SU-DHL-6 (cell line): ENCODE results near the gene RPL9.

Experiments
- EZH2phosphoT487 ChIP-seq: fragments of 200-600 bp; sonication (generic), shearing (Covaris generic); conservative IDR thresholded peaks from 2 replicates; pipeline ENCODE4 v1.6.1; 2018; ENCODE audit warnings: mild to moderate bottlenecking, antibody characterized with exemption, low read length, moderate library complexity, mixed read lengths
- TF ChIP-seq, protein P1 (sequence below): fragments of 200-600 bp; sonication (generic); IDR thresholded peaks from one replicate; pipeline ENCODE4 v1.5.1; 2017; ENCODE audit warnings: antibody characterized with exemption, mild to moderate bottlenecking, low read length, moderate library complexity; ENCODE audit not compliant: insufficient read depth, poor library complexity, severe bottlenecking

GRCh38 chr4:39476187-39476895 is 17.6 kb upstream of the RPL9 start:
- TF ChIP-seq, protein P1, sequence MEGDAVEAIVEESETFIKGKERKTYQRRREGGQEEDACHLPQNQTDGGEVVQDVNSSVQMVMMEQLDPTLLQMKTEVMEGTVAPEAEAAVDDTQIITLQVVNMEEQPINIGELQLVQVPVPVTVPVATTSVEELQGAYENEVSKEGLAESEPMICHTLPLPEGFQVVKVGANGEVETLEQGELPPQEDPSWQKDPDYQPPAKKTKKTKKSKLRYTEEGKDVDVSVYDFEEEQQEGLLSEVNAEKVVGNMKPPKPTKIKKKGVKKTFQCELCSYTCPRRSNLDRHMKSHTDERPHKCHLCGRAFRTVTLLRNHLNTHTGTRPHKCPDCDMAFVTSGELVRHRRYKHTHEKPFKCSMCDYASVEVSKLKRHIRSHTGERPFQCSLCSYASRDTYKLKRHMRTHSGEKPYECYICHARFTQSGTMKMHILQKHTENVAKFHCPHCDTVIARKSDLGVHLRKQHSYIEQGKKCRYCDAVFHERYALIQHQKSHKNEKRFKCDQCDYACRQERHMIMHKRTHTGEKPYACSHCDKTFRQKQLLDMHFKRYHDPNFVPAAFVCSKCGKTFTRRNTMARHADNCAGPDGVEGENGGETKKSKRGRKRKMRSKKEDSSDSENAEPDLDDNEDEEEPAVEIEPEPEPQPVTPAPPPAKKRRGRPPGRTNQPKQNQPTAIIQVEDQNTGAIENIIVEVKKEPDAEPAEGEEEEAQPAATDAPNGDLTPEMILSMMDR = no peak
- no peak for TF ChIP-seq EZH2phosphoT487
